ENCODE measurements around the gene ITGA11. TPM values are rescaled to one million over a fixed set of nuclear protein-coding genes. Genes with fewer than 3 reads are reported as not detected.

The ITGA11 gene
- total and polyA plus RNA-seq, 2 donors (not counting 1 experiment from before 2014, with no cell fraction given): not detected

DNA sequence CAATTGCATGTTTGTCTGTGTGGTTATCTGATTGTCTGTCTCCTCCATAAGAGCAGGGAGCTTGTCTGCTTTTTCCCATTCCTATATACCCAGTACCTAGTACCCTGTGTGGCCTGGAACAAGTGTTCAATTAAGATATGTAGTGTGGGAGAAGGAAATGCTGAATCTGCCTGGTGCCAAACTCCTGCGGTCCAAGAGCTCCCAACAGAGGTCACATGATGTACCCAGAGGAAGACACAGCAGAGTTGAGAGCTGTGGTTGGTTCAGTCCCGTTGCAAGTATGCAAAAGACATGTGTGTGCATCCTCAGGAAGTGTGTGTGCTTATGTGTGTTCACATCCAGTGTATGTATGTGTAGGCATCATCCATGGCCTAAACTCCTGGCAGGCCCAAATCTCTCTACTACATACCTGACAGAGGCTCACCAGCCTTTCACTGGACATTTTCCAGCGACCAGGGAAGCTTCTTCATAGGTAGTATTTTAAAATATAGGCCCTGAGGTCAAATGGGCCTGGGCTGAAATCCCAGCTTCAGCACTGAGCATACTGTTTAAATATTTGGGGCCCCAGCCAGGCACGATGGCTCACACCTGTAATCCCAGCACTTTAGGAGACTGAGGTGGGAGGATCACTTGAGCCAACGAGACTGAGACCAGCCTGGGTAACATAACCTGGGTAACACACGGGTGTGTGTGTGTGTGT, 34.0 kb upstream of the ITGA11 start:
- POLR2A ChIA-PET: no interaction called here
- no peak for TF ChIP-seq EZH2 (IDR thresholded peaks at IDR 0.05; ENCODE audit: borderline replicate concordance, insufficient read depth, low read depth, low read length, poor library complexity, severe bottlenecking)
- TF ChIP-seq, protein P1, sequence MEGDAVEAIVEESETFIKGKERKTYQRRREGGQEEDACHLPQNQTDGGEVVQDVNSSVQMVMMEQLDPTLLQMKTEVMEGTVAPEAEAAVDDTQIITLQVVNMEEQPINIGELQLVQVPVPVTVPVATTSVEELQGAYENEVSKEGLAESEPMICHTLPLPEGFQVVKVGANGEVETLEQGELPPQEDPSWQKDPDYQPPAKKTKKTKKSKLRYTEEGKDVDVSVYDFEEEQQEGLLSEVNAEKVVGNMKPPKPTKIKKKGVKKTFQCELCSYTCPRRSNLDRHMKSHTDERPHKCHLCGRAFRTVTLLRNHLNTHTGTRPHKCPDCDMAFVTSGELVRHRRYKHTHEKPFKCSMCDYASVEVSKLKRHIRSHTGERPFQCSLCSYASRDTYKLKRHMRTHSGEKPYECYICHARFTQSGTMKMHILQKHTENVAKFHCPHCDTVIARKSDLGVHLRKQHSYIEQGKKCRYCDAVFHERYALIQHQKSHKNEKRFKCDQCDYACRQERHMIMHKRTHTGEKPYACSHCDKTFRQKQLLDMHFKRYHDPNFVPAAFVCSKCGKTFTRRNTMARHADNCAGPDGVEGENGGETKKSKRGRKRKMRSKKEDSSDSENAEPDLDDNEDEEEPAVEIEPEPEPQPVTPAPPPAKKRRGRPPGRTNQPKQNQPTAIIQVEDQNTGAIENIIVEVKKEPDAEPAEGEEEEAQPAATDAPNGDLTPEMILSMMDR (IDR thresholded peaks at IDR 0.05): no peak
- WGBS (ENCODE audit: insufficient coverage): 93% methylated on average over 4 of the region's 6 CpGs

DNA sequence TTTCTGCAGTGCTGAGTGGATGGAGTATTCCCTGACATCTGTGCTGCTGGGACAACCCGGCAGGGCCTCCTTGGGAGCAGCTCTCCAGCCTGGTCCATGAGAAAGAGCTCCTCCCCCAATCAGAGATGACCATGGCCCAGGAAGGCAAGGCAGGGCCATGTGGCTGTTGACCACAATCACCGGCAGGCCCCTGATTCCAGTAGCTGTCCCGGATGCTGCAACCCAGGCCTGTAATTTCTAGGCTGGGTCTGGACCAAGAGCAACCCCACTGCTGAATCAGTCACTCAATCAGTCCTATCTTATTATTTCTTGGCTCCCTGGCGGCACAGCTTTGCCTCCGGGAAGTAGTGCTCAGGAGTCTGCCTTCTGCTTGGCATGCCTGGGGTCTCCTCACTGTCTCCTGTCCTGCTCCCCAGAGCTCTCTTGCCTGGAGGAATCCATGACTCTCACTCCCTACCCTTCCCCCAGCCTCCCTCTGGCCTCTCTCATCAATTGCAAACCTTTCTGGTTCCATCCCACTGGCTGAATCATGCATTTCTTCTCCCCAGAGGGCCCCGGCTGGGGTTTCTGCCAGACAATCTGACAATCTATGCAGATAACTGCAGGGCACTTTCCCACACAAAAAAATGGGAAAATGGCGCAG, 32.6 kb upstream of the ITGA11 start:
- no peak overlapping the region for H3K27ac Mint-ChIP-seq
- ATAC-seq (ENCODE audit: low read depth) (no peak), DNase-seq (no peak)
- no peaks in the 10 kb centered on the region for H3K36me3 ChIP-seq (replicated peaks in 1 of 2; ENCODE audit: control extremely low read depth in 1 of 2, control insufficient read depth in 1 of 2, extremely low read depth in 1 of 2, insufficient read depth in 2 of 2, low read length in 1 of 2)
- H3K9me3 ChIP-seq (ENCODE audit: control extremely low read depth in 1 of 3, control insufficient read depth in 2 of 3, insufficient read depth in 1 of 3, low read length in 2 of 3): peaks cover 2 to 4% (median 3%) of the 10 kb centered on the region in 3 donors
- TF ChIP-seq, protein P1 (IDR thresholded peaks at IDR 0.05): no peak
- TF ChIP-seq EZH2 (IDR thresholded peaks at IDR 0.05; ENCODE audit: borderline replicate concordance, insufficient read depth, low read depth, low read length, poor library complexity, severe bottlenecking): no peak
- H3K4me3 Mint-ChIP-seq: no peak overlapping the region
- CTCF ChIA-PET: no interaction called here
- H3K9ac ChIP-seq (ENCODE audit: low read length): no peak overlapping the region
- H3K79me2 ChIP-seq (ENCODE audit: control insufficient read depth, insufficient read depth, low read length): no peaks in the 10 kb centered on the region
- H3K4me2 ChIP-seq (replicated peaks; ENCODE audit: low read depth, low read length, poor library complexity, severe bottlenecking): no peak overlapping the region
- peaks cover 16% of the 10 kb centered on the region for H3K27me3 Mint-ChIP-seq
- H3K27me3 ChIP-seq (replicated peaks in 1 of 4; ENCODE audit: control extremely low read depth in 1 of 4, control insufficient read depth in 3 of 4, insufficient read depth in 4 of 4, low read length in 3 of 4): no peaks in the 10 kb centered on the region
- intact Hi-C loops (cut with micrococcal nuclease): no loop called here
- no peaks in the 10 kb centered on the region for H4K20me1 ChIP-seq (ENCODE audit: control insufficient read depth, insufficient read depth, low read length, poor library complexity, severe bottlenecking)
- H3K27ac ChIP-seq (ENCODE audit: low read length in 2 of 2): no peak overlapping the region
- H2AFZ ChIP-seq (ENCODE audit: insufficient read depth, low read depth, low read length, poor library complexity, severe bottlenecking): no peak overlapping the region
- no peaks in the 10 kb centered on the region for H3K4me1 ChIP-seq (ENCODE audit: control insufficient read depth in 2 of 2, insufficient read depth in 2 of 2, low read length in 2 of 2)
- POLR2A ChIA-PET: no interaction called here
- H3K4me3 ChIP-seq (ENCODE audit: control extremely low read depth in 1 of 5, extremely low read depth in 1 of 5, insufficient read depth in 1 of 5, low read depth in 2 of 5, low read length in 4 of 5): no peak overlapping the region
- 76% methylated on average over 7 of the region's 7 CpGs for WGBS (ENCODE audit: insufficient coverage)
- H3K9me3 Mint-ChIP-seq (ENCODE audit: insufficient read depth): no peaks in the 10 kb centered on the region
- H3K4me1 Mint-ChIP-seq: no peaks in the 10 kb centered on the region

More for the DNA sequence above, 34.0 kb upstream of the ITGA11 start:
- Mint-ChIP-seq H3K27ac (no peak overlapping the region), H3K9me3 (ENCODE audit: insufficient read depth) (no peaks in the 10 kb centered on the region), H3K4me1 (no peaks in the 10 kb centered on the region), H3K27me3 (peaks cover 13% of the 10 kb centered on the region), H3K4me3 (no peak overlapping the region)
- H2AFZ ChIP-seq (ENCODE audit: insufficient read depth, low read depth, low read length, poor library complexity, severe bottlenecking): no peak overlapping the region
- H3K9ac ChIP-seq (ENCODE audit: low read length): no peak overlapping the region
- H3K27me3 ChIP-seq (replicated peaks in 1 of 4; ENCODE audit: control extremely low read depth in 1 of 4, control insufficient read depth in 3 of 4, insufficient read depth in 4 of 4, low read length in 3 of 4): no peaks in the 10 kb centered on the region
- H3K79me2 ChIP-seq (ENCODE audit: control insufficient read depth, insufficient read depth, low read length): no peaks in the 10 kb centered on the region
- CTCF ChIA-PET: no interaction called here
- no peaks in the 10 kb centered on the region for H3K4me1 ChIP-seq (ENCODE audit: control insufficient read depth in 2 of 2, insufficient read depth in 2 of 2, low read length in 2 of 2)
- H3K9me3 ChIP-seq (ENCODE audit: control extremely low read depth in 1 of 3, control insufficient read depth in 2 of 3, insufficient read depth in 1 of 3, low read length in 2 of 3): peaks cover 0 to 2% (median 0%) of the 10 kb centered on the region in 3 donors
- no peaks in the 10 kb centered on the region for H4K20me1 ChIP-seq (ENCODE audit: control insufficient read depth, insufficient read depth, low read length, poor library complexity, severe bottlenecking)
- ATAC-seq (ENCODE audit: low read depth) (no peak), DNase-seq (no peak)
- H3K4me3 ChIP-seq (ENCODE audit: control extremely low read depth in 1 of 5, extremely low read depth in 1 of 5, insufficient read depth in 1 of 5, low read depth in 2 of 5, low read length in 4 of 5): no peak overlapping the region
- intact Hi-C loops (cut with micrococcal nuclease): no loop called here
- no peak overlapping the region for H3K27ac ChIP-seq (ENCODE audit: low read length in 2 of 2)
- no peak overlapping the region for H3K4me2 ChIP-seq (replicated peaks; ENCODE audit: low read depth, low read length, poor library complexity, severe bottlenecking)
- H3K36me3 ChIP-seq (replicated peaks in 1 of 2; ENCODE audit: control extremely low read depth in 1 of 2, control insufficient read depth in 1 of 2, extremely low read depth in 1 of 2, insufficient read depth in 2 of 2, low read length in 1 of 2): no peaks in the 10 kb centered on the region
